Stimulated activated CD4-positive, alpha-beta T cell treated with anti-CD3 and anti-CD28 coated beads, Interleukin-4, amount 100 ng/mL, for 1 hour (primary cell): Measurements from ENCODE around the gene PPP6C.
"Not testable (repeated sequence)": the region's sequence is repeated elsewhere in the genome, so short reads cannot be mapped to it uniquely, and the experiment has no call there.

Experiments
- DNase-seq: peaks from one replicate; pipeline ENCODE4 v3.0.0-alpha.2; 2020

Gene PPP6C

DNA sequence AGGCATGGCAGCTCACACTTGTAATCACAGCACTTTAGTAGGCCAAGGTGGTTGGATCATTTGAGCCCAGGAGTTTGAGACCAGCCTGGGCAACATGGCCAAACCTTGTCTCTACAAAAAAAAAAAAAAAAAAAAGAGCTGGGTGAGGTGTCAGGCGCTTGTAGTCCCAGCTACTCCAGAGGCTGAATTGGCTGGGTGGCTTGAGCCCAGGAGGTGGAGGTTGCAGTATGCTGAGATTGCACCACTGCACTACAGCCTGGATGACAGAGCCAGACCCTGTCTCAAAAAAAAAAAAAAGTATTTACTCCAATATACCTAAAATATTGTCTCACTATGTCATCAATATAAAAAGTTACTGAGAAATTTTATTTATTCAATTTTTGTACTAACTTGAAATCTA, 49.0 kb downstream of the PPP6C start:
- DNase-seq = no peak

- DNase-seq = no peak
These were observed 52.4 kb downstream of the PPP6C start for GRCh38 chr9:125137200-125137599.

- DNase-seq = no peak
These were observed 54.6 kb downstream of the PPP6C start for GRCh38 chr9:125134976-125135375.

DNA sequence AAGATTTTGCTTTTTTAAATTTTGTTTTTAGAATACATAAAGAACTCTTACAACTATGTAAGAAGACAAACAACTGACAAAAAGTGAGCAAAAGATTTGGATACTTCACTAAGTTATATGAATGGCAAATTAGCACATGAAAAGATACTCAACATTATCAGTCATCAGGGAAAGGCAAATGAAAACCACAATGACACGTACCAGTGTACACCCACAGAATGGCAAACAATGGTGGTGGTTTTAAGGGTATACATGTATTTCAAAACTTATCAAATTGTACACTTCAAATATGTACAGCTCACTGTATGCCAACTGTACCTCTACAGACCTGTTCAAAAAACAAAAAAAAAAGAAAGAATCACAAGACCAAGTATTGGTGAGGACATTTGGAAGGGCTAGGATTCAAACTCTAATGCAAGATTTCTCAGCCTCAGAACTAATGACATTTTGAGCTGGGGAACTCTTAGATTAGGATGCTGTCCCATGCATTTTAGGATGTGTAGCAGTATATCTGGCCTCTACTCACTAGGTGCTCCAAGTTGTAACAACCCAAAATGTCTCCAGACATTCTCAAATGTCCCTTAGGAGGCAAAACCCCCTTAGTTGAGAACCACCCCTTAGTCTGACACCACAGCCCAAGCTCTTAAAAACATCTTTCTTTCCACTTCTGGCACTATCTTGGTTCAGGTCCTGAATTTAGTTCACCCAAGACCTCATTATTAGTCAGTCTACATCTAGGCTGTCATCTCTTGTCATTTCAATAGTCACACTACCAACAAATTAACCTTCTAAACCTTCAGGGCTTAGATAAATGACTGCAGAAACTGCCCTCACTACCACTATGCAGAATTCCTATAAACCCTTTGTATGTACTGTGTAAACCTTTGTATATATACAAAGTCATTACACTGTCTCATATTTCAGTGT, 55.9 kb downstream of the PPP6C start:
- DNase-seq = no peak

DNA sequence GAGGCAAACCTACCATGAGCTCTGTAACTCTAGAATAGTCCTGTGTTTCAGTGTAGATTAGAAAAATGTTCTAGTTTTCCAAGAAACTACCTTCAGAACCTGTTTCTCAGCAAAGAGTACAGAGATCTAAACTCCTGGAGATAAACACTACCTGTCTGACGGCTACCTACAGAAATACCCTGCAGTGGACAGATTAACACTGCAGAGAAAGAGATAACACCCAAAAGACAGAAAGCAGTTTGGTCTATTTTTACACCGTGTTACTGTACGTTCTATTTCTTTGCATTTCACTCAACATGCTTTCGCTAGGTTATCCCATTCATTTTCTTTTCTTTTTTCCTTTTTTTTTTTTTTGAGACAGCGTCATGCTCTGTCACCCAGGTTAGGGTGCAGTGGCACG, 57.8 kb downstream of the PPP6C start:
- no peak for DNase-seq

GRCh38 chr9:125126019-125126746, 63.4 kb downstream of the PPP6C start:
- DNase-seq = peak; percentile 54

DNA sequence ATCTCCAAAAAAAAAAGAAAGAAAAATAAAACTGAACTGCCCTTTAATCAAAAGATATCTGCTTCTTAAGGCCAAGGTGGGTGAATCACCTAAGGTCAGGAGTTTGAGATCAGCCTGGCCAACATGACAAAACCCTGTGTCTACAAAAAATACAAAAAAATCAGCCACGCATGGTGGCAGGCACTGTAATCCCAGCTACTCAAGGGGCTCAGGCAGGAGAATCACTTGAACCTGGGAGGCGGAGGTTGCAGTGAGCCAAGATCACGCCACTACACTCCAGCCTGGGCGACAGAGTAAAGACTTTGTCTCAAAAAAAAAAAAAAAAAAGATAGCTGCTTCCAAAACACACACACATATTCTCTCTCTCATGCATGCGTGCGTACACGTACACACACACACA, 64.1 kb downstream of the PPP6C start:
- DNase-seq = no peak

DNA sequence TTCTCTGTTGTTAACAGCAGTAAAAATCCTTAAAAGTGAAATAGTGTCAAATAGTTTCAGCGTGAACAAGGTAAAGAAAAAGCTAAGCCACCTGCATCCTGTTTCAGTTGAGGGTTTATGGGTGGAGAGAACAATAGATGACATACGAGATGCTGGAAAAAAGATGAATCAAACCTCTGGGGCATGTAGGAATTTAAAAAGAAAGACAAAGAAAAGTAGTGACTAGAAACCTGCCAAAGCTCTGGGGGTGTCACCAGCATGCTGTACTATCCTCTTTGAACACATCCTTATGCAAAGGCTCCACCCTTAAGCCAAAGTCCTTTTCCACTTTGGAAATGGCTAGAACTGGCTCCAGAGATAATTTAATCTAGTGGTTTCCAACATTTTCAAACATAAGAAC, 68.5 kb downstream of the PPP6C start:
- no peak for DNase-seq

- DNase-seq = no peak
These were observed 69.8 kb downstream of the PPP6C start for GRCh38 chr9:125119643-125120286.

GRCh38 chr9:125118696-125119095, 70.9 kb downstream of the PPP6C start:
- not testable (repeated sequence) for DNase-seq

- DNase-seq = not testable (repeated sequence)
These were observed 75.1 kb downstream of the PPP6C start for GRCh38 chr9:125114503-125114902.

GRCh38 chr9:125110464-125110863, 79.1 kb downstream of the PPP6C start:
- DNase-seq = no peak

GRCh38 chr9:125108541-125108940, 81.1 kb downstream of the PPP6C start:
- not testable (repeated sequence) for DNase-seq

DNA sequence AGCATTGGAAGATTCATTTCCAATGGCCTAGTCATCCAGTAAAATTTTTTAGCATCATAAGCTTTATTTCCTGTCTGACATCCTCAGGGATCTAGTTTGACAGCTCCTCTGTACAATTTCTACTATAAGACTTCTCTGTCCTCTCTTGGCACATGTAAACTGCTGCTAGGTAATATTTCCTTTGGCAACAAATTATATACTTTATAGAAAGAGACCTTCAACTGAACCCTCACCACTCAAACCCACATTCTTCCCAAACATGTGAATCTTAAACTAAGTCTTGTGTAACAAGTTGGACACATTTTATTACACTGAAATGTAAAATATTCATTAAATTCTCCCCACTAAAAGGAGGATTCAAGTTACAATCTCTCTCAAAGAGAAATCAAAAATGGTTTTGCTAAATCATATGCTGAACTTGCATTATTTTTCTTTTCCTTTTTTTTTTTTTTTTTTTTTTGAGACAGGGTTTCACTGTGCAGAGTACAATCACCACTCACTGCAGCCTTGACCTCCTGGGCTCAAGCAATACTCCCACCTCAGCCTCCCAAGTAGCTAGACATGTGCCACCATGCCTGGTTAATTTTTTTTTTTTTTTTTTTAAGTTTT, 83.2 kb downstream of the PPP6C start:
- no peak for DNase-seq

- DNase-seq = no peak
These were observed 85.7 kb downstream of the PPP6C start for GRCh38 chr9:125103770-125104460.

DNA sequence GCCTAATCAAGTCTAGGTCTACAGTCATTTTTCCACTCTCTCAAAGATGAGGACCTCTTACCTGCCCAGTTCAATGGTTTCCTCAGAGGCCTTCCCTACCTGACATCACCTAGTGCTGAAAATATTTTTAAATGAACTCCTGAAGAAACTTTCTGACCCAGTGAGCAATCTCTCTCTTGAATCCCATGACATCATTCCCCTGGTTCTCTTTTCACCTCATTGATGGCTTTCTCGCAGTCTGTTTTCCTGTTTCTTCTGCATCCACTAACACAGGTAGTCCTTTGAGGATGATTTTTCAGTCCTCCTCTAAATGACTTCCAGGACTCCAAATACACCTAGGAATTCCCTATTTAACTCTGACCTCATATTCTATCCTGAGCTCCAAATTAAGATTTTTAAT, 86.6 kb downstream of the PPP6C start:
- no peak for DNase-seq

DNA sequence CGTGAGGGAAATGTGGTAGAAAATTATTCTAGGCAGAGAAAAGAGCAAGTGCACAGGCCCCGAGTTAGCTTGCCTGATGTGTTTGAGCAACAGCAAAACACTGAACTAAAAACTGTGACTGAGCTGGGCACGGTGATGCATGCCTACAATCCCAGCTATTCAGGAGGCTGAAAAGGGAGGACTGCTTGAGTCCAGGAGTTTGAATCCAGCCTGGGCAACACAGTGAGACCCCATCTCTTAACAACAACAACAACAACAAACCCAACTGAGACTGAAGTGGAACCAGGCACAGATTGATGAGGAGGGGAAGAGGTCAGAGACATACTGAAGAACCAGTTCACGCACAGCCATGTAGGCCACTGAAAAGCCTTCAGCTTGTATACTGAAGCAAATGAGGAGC, 88.8 kb downstream of the PPP6C start:
- DNase-seq = no peak

- no peak for DNase-seq
These were observed 89.8 kb downstream of the PPP6C start for GRCh38 chr9:125099816-125100215.
